ENCODE measurements around the gene BMS1. TPM values are rescaled to one million over a fixed set of nuclear protein-coding genes. Genes with fewer than 3 reads are reported as not detected.
"Not testable (repeated sequence)": the region's sequence is repeated elsewhere in the genome, so short reads cannot be mapped to it uniquely, and the experiment has no call there.

BMS1 gene
- total RNA-seq, 1 donor from 2014 or later: 4.6 TPM

- DNase-seq (ENCODE audit: low spot score) (peak; percentile 49), ATAC-seq (peak; percentile 6)
These were observed 570 bp downstream of the BMS1 start for GRCh38 chr10:42783181-42783549.

- DNase-seq (ENCODE audit: low spot score) (no peak), ATAC-seq (no peak)
These were observed 3.2 kb downstream of the BMS1 start for GRCh38 chr10:42785759-42786158.

GRCh38 chr10:42790835-42791234, 8.2 kb downstream of the BMS1 start:
- ATAC-seq: no peak
- no peak for DNase-seq (ENCODE audit: low spot score)

- ATAC-seq: no peak
These were observed 13.1 kb downstream of the BMS1 start for GRCh38 chr10:42795701-42796100.

GRCh38 chr10:42801135-42801534, 18.5 kb downstream of the BMS1 start:
- DNase-seq (ENCODE audit: low spot score) (no peak), ATAC-seq (no peak)

More at GRCh38 chr10:42795701-42796100, 13.1 kb downstream of the BMS1 start:
- no peak for DNase-seq (ENCODE audit: low spot score)

GRCh38 chr10:42802876-42803275, 20.3 kb downstream of the BMS1 start:
- no peak for DNase-seq (ENCODE audit: low spot score)
- ATAC-seq: no peak

GRCh38 chr10:42809676-42810075, 27.1 kb downstream of the BMS1 start:
- DNase-seq (ENCODE audit: low spot score) (no peak), ATAC-seq (no peak)

GRCh38 chr10:42812028-42812427, 29.4 kb downstream of the BMS1 start:
- ATAC-seq: no peak
- DNase-seq (ENCODE audit: low spot score): no peak

- not testable (repeated sequence) for ATAC-seq; DNase-seq (ENCODE audit: low spot score)
These were observed 31.5 kb downstream of the BMS1 start for GRCh38 chr10:42813989-42814687.

- not testable (repeated sequence) for ATAC-seq; DNase-seq (ENCODE audit: low spot score)
These were observed 33.7 kb downstream of the BMS1 start for GRCh38 chr10:42816334-42816733.

- ATAC-seq: no peak
These were observed 34.3 kb downstream of the BMS1 start for GRCh38 chr10:42816912-42817311.

GRCh38 chr10:42817417-42817816, 34.8 kb downstream of the BMS1 start:
- ATAC-seq; DNase-seq (ENCODE audit: low spot score): not testable (repeated sequence)

More at GRCh38 chr10:42816912-42817311, 34.3 kb downstream of the BMS1 start:
- DNase-seq (ENCODE audit: low spot score): no peak

GRCh38 chr10:42826759-42827158, 44.2 kb downstream of the BMS1 start:
- not testable (repeated sequence) for DNase-seq (ENCODE audit: low spot score); ATAC-seq

- no peak for DNase-seq (ENCODE audit: low spot score)
These were observed 44.6 kb downstream of the BMS1 start for GRCh38 chr10:42827201-42827600.

GRCh38 chr10:42828391-42828790, 45.8 kb downstream of the BMS1 start:
- ATAC-seq; DNase-seq (ENCODE audit: low spot score): not testable (repeated sequence)

More at GRCh38 chr10:42827201-42827600, 44.6 kb downstream of the BMS1 start:
- ATAC-seq: no peak

GRCh38 chr10:42830237-42830636, 47.6 kb downstream of the BMS1 start:
- ATAC-seq (peak; percentile 30), DNase-seq (ENCODE audit: low spot score) (no peak)

- DNase-seq (ENCODE audit: low spot score) (no peak), ATAC-seq (no peak)
These were observed 53.5 kb downstream of the BMS1 start for GRCh38 chr10:42836096-42836495.

GRCh38 chr10:42836771-42837468, 54.3 kb downstream of the BMS1 start:
- DNase-seq (ENCODE audit: low spot score) (no peak), ATAC-seq (no peak)

GRCh38 chr10:42844810-42845209, 62.2 kb downstream of the BMS1 start:
- ATAC-seq: not testable (repeated sequence)

GRCh38 chr10:42847261-42847660, 64.7 kb downstream of the BMS1 start:
- not testable (repeated sequence) for DNase-seq (ENCODE audit: low spot score); ATAC-seq

More at GRCh38 chr10:42844810-42845209, 62.2 kb downstream of the BMS1 start:
- not testable (repeated sequence) for DNase-seq (ENCODE audit: low spot score)

GRCh38 chr10:42850931-42851330, 68.3 kb downstream of the BMS1 start:
- ATAC-seq (no peak), DNase-seq (ENCODE audit: low spot score) (no peak)

GRCh38 chr10:42859256-42859655, 76.7 kb downstream of the BMS1 start:
- no peak for DNase-seq (ENCODE audit: low spot score)
- no peak for ATAC-seq

All from left lobe of liver (tissue), 2 donors.